ENCODE data around the gene COL11A2. TPM values are rescaled to one million over a fixed set of nuclear protein-coding genes. Genes with fewer than 3 reads are reported as not detected.

COL11A2 gene
- total and polyA plus RNA-seq, 2 of the 13 experiments (the other 11 are each of a cell fraction or from before 2014, with no cell fraction given), result 0.55 TPM

- Histone ChIP-seq H3K4me3 (replicated peaks in 1 of 3; ENCODE audit: insufficient read depth in 1 of 3, low read depth in 2 of 3, low read length in 3 of 3) (no peak overlapping the region), H4K20me1 (ENCODE audit: insufficient read depth, low read length) (no peaks in the 10 kb centered on the region), H3K9me3 (ENCODE audit: low read length) (no peaks in the 10 kb centered on the region), H3K27ac (ENCODE audit: extremely low read length, insufficient read depth, low read length) (no peak overlapping the region), H3K4me1 (ENCODE audit: insufficient read depth, low read length) (peaks cover 39% of the 10 kb centered on the region), H3K9ac (ENCODE audit: insufficient read depth, low read depth, low read length) (no peak overlapping the region), H3K27me3 (ENCODE audit: control insufficient read depth in 1 of 2, insufficient read depth in 2 of 2, low read length in 2 of 2) (peaks cover 9 to 36% of the 10 kb centered on the region in 2 experiments; a peak in 4 of 5 replicates), H3K36me3 (replicated peaks in 1 of 2; ENCODE audit: control insufficient read depth in 1 of 2, insufficient read depth in 2 of 2, low read length in 2 of 2) (peaks cover 2 to 9% of the 10 kb centered on the region in 2 experiments; a peak in 4 of 5 replicates), H3K4me2 (ENCODE audit: low read depth, low read length) (no peak overlapping the region), H2AFZ (ENCODE audit: low read length) (no peak overlapping the region), H3K79me2 (ENCODE audit: insufficient read depth, low read length) (peaks cover 3% of the 10 kb centered on the region)
- TSS peak; percentile 4 for BruUV-seq (replicated peaks)
- ChIA-PET CTCF (ENCODE audit: low intra/inter-chr PET ratio, low total read pairs) (no interaction called here), POLR2A (interaction anchor here (1.2 to 1.4 kb wide), 2 partner anchors 14 to 36 kb away, joined by 6 to 9 read pairs; no protein-coding TSS in a partner anchor)
- DNase-seq (ENCODE audit: low spot score) (no peak), FAIRE-seq (no peak), ATAC-seq (no peak)
- intact Hi-C loops (cut with micrococcal nuclease; ENCODE audit: unreplicated experiment), result no loop called here
- in situ Hi-C loops (cut with HindIII; ENCODE audit: extremely low pct_ligation_motif_present, low pct_unique_long_range_greater_than_20kb), result no loop called here
- 93% methylated on average over 18 of the region's 18 CpGs for WGBS (ENCODE audit: low lambda C conversion rate)
- no peak for TF ChIP-seq HNF1A (IDR thresholded peaks at IDR 0.05; ENCODE audit: low read depth)
- no peak for TF ChIP-seq HNF1A (CRISPR knock-in tag; IDR thresholded peaks at IDR 0.05; ENCODE audit: borderline replicate concordance)
- TF ChIP-seq TFDP2 (CRISPR knock-in tag; IDR thresholded peaks at IDR 0.05), result no peak
- TF ChIP-seq ZNF792 (CRISPR knock-in tag; IDR thresholded peaks at IDR 0.05), result no peak
- no peak for TF ChIP-seq IRX3 (CRISPR knock-in tag; IDR thresholded peaks at IDR 0.05; ENCODE audit: borderline replicate concordance, low read depth)
- no peak for TF ChIP-seq MAFG (CRISPR knock-in tag; IDR thresholded peaks at IDR 0.05)
- no peak for TF ChIP-seq STAG1 (CRISPR knock-in tag; IDR thresholded peaks at IDR 0.05)
- TF ChIP-seq, protein P1, sequence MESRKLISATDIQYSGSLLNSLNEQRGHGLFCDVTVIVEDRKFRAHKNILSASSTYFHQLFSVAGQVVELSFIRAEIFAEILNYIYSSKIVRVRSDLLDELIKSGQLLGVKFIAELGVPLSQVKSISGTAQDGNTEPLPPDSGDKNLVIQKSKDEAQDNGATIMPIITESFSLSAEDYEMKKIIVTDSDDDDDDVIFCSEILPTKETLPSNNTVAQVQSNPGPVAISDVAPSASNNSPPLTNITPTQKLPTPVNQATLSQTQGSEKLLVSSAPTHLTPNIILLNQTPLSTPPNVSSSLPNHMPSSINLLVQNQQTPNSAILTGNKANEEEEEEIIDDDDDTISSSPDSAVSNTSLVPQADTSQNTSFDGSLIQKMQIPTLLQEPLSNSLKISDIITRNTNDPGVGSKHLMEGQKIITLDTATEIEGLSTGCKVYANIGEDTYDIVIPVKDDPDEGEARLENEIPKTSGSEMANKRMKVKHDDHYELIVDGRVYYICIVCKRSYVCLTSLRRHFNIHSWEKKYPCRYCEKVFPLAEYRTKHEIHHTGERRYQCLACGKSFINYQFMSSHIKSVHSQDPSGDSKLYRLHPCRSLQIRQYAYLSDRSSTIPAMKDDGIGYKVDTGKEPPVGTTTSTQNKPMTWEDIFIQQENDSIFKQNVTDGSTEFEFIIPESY (CRISPR knock-in tag; IDR thresholded peaks at IDR 0.05), result peak; percentile 31; the same call in 1 of the 2 replicates
- TF ChIP-seq ONECUT2 (CRISPR knock-in tag; IDR thresholded peaks at IDR 0.05), result no peak
- TF ChIP-seq SKIL (CRISPR knock-in tag; IDR thresholded peaks at IDR 0.05; ENCODE audit: borderline replicate concordance), result no peak
- no peak for TF ChIP-seq RELA (CRISPR knock-in tag; IDR thresholded peaks at IDR 0.05)
- no peak for TF ChIP-seq ZNF33A (CRISPR knock-in tag; IDR thresholded peaks at IDR 0.05; ENCODE audit: borderline replicate concordance)
- TF ChIP-seq ZNF747 (CRISPR knock-in tag; IDR thresholded peaks at IDR 0.05; ENCODE audit: borderline replicate concordance), result no peak
- no peak for TF ChIP-seq MAZ (IDR thresholded peaks at IDR 0.05; ENCODE audit: borderline replicate concordance, low read depth, low read length)
- TF ChIP-seq MAZ (CRISPR knock-in tag; IDR thresholded peaks at IDR 0.05; ENCODE audit: low read depth), result no peak
Observed at GRCh38 chr6:33211666-33212422, 19.6 kb upstream of the COL11A2 start.
